ENCODE measurements around the gene PRR13. TPM values are rescaled to one million over a fixed set of nuclear protein-coding genes. Genes with fewer than 3 reads are reported as not detected.

PRR13 gene
- total RNA-seq, 1 donor from 2014 or later = 15.8 TPM

DNA sequence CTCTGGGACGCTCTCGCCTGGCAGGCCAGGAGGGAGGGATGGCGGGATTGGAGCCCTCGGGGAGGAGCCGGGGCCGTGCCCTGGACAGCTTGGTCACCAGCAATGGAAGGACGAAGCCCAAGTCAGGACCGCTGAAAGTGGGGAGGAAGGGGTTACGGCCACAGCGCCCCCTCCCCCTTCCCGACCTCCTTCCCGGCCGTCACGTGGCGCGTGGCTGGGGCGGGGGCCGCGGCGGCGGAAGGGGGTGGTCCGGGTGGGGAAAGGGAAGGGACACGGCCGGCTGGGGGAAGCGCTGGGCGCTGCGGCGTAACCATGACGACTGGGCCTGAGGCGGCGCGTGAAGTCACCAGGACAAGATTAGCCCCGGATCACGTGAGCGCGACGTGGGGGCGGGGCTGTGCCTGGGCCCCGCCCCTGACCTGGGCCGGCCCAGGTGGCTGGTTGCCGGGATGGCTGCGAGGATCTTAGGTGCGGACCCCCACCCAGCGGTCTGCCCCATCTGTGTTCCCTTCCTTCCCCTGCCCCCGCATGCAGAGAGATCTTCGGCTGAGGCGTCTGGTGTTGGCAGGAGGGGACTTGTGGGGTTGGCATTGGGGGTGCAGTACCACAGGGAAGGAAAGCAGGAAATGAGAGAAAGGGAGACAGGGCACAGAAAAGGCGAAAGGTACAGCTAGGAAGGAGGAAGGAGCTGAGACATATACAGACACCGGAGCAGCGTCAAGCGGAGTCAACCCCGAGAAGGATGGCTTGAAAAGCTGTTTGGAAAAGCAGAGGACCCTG lies 51.5 kb downstream of the PRR13 start:
- peak; percentile 83 to 92 for DNase-seq (ENCODE audit: low read depth in 2 of 2)

DNA sequence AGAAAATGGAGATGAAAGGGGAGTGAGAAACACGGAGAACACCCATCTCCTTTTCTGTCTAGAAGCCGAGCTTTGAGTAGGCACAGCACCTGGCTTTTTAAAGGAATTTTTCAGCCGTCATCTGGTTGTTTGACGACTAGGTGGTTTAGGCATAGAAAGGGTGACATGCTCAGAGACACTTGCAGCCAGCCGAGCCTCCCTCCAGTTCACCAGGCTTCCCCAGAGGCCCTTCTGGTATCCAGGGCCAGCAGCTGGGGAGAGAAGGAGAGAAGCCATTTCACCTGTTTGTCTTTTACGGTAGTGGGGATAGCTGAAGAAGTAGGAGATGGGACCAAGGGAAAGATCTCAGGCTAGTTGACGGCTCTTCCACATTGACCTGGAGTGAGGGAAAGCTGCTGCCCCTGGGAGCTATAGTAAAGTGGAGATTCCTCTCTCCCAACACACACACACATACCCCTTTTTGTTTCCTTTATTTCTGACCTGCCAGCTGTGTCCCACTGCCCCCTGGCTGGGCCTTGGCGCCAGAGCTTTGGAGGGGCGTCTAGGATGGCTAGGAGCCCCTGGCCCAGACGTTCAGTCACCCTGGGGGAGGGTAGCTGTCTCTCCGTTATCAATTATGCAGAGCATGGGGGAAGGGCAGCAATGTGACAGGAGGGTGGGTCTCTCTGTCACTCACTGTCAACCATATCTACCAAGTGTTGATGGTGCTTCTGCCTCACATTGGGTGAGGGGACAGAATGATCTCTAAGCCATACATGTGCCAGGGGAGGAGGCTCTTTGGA lies 52.3 kb downstream of the PRR13 start:
- no peak for DNase-seq (ENCODE audit: low read depth in 2 of 2)

Other genes starting within 250 kb of the PRR13 start
- 0.25 TPM in 1 of 2 replicates, not detected in the other for gene ITGB7, start 234.5 kb upstream of the PRR13 start, total RNA-seq
- 11.9 and 13.1 TPM in 2 replicates for gene RARG, start 209.5 kb upstream of the PRR13 start, total RNA-seq
- gene ESPL1, start 173.4 kb upstream of the PRR13 start, total RNA-seq = 4.2 and 6.0 TPM in 2 replicates
- 350 and 426 TPM in 2 replicates for gene PFDN5, start 146.2 kb upstream of the PRR13 start, total RNA-seq
- 29.5 and 36.0 TPM in 2 replicates for gene MYG1, start 142.0 kb upstream of the PRR13 start, total RNA-seq
- 31.8 and 31.9 TPM in 2 replicates for gene AAAS, start 120.1 kb upstream of the PRR13 start, total RNA-seq
- gene SP7, start 105.4 kb upstream of the PRR13 start, total RNA-seq = not detected in 2 replicates
- gene SP1, start 61.6 kb upstream of the PRR13 start, total RNA-seq = 24.4 and 32.0 TPM in 2 replicates
- not detected in 2 replicates for gene AMHR2, start 17.9 kb upstream of the PRR13 start, total RNA-seq
- 293 and 482 TPM in 2 replicates for gene PCBP2, start 10.4 kb downstream of the PRR13 start, total RNA-seq
- 5.2 and 5.5 TPM in 2 replicates for gene MAP3K12, start 57.7 kb downstream of the PRR13 start, total RNA-seq
- 41.2 and 41.6 TPM in 2 replicates for gene TARBP2, start 59.5 kb downstream of the PRR13 start, total RNA-seq
- not detected in 2 replicates for gene NPFF, start 65.8 kb downstream of the PRR13 start, total RNA-seq
- gene ATF7, start 184.6 kb downstream of the PRR13 start, total RNA-seq = 8.6 and 10.2 TPM in 2 replicates
- 110 and 133 TPM in 2 replicates for gene ATP5MC2, start 234.3 kb downstream of the PRR13 start, total RNA-seq